Lung (tissue), 12 donors: ENCODE results near the gene EDC4. TPM values are rescaled to one million over a fixed set of nuclear protein-coding genes. Genes with fewer than 3 reads are reported as not detected.

Source experiments
- ATAC-seq: fragments of 200-7000 bp; cut with Tn5 transposase; one replicate; pipeline ENCODE4 v1.9.1; 2020; ENCODE audit warnings: moderate number of reproducible peaks; ENCODE audit not compliant: insufficient read depth, low FRiP score
- DNase-seq, 3 donors: peaks; one replicate each; pipeline ENCODE4 v3.0.0-alpha.2; 2013 to 2017
- H3K27ac ChIP-seq, 2 donors: one replicate each; pipeline ENCODE4 v1.5.1; 2013; ENCODE audit warnings: mild to moderate bottlenecking in 2 of 2, moderate library complexity in 2 of 2, control low read depth in 1 of 2, inconsistent platforms in 1 of 2, low read depth in 1 of 2, low read length in 1 of 2
- H3K27me3 ChIP-seq, 3 donors: one replicate each; pipeline ENCODE4 v1.5.1; 2013; ENCODE audit warnings: low read length in 2 of 3; ENCODE audit not compliant: control insufficient read depth in 3 of 3, insufficient read depth in 3 of 3
- H3K36me3 ChIP-seq, 4 donors: one replicate each; pipeline ENCODE4 v1.5.1; 2013; ENCODE audit warnings: low read length in 4 of 4, mild to moderate bottlenecking in 1 of 4, moderate library complexity in 1 of 4; ENCODE audit not compliant: control insufficient read depth in 4 of 4, insufficient read depth in 4 of 4
- H3K4me1 ChIP-seq, 5 donors: one replicate each; pipeline ENCODE4 v1.5.1; 2013; ENCODE audit warnings: low read length in 5 of 5, mild to moderate bottlenecking in 2 of 5, moderate library complexity in 1 of 5; ENCODE audit not compliant: control insufficient read depth in 5 of 5, insufficient read depth in 5 of 5
- H3K4me3 ChIP-seq: one replicate; pipeline ENCODE4 v1.5.1; 2013; ENCODE audit warnings: mild to moderate bottlenecking, control low read depth, moderate library complexity
- H3K9ac ChIP-seq, 2 donors: one replicate each; pipeline ENCODE4 v1.5.1; 2013; ENCODE audit warnings: low read length in 2 of 2, control low read depth in 1 of 2; ENCODE audit not compliant: insufficient read depth in 1 of 2
- H3K9me3 ChIP-seq, 4 donors: one replicate each; pipeline ENCODE4 v1.5.1; 2013; ENCODE audit warnings: low read length in 3 of 4, mild to moderate bottlenecking in 1 of 4, moderate library complexity in 1 of 4; ENCODE audit not compliant: control insufficient read depth in 4 of 4, insufficient read depth in 3 of 4
- WGBS, 2 donors: extraction: QIAGEN DNeasy Blood & Tissue Kit; methylation state at CpG; one replicate each; pipeline ENCODE4 v1.1.7; 2013; 5-methylcytosine and 5-hydroxymethylcytosine counted together
- polyA plus RNA-seq, 2 donors: library from polyadenylated mRNA; stranded (reverse); fragments of 200-250 nt; gene quantifications; one replicate each; pipeline ENCODE4 v1.2.1, GENCODE V29; 2013
- total RNA-seq, 2 donors: library from RNA; depleted of rRNA in 1 of 2; stranded (reverse); fragments of >200 nt in 1 of 2; gene quantifications; one replicate each; pipeline ENCODE4 v1.2.1, GENCODE V29; 2014 to 2021
- TF ChIP-seq, protein P1 (sequence below): IDR thresholded peaks from 2 replicates; pipeline ENCODE4 v1.5.1; 2012; ENCODE audit warnings: mild to moderate bottlenecking; ENCODE audit errors: control extremely low read depth, extremely low read depth
- donor health status: control.
- donor health status: control.
- donor health status: Bipolar disorder and iron deficiency.
- donor health status: healthy.
- donor health status: DM: yes; HTN: yes; CAD: no.

Gene EDC4
- total and polyA plus RNA-seq, 4 donors = 33.5 to 60.5 (median 39.5) TPM

DNA sequence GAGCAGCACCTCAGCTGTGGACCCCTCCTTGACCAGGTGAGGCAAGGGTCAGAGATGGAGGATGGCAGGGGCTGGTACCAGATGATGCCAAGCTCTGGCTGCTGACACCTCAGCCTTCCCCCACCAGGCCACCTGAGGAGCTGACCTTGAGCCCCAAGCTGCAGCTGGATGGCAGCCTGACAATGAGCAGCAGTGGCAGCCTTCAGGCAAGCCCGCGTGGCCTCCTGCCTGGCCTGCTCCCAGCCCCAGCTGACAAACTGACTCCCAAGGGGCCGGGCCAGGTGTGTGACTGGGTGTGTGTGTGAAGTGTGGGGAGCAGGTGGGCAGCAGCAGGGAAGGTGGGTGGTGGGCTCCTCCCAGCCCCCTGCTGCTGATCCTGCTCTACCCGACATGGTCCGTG is 7.1 kb downstream of the EDC4 start:
- H3K36me3 ChIP-seq = peaks cover 10 to 82% (median 60%) of the 10 kb centered on the region in 4 donors
- ATAC-seq = no peak
- DNase-seq = no peak
- H3K9ac ChIP-seq = no peak overlapping the region
- no peaks in the 10 kb centered on the region for H3K27me3 ChIP-seq
- TF ChIP-seq, protein P1, sequence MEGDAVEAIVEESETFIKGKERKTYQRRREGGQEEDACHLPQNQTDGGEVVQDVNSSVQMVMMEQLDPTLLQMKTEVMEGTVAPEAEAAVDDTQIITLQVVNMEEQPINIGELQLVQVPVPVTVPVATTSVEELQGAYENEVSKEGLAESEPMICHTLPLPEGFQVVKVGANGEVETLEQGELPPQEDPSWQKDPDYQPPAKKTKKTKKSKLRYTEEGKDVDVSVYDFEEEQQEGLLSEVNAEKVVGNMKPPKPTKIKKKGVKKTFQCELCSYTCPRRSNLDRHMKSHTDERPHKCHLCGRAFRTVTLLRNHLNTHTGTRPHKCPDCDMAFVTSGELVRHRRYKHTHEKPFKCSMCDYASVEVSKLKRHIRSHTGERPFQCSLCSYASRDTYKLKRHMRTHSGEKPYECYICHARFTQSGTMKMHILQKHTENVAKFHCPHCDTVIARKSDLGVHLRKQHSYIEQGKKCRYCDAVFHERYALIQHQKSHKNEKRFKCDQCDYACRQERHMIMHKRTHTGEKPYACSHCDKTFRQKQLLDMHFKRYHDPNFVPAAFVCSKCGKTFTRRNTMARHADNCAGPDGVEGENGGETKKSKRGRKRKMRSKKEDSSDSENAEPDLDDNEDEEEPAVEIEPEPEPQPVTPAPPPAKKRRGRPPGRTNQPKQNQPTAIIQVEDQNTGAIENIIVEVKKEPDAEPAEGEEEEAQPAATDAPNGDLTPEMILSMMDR = no peak
- H3K9me3 ChIP-seq = no peaks in the 10 kb centered on the region
- peaks cover 0 to 8% (median 3%) of the 10 kb centered on the region in 5 donors for H3K4me1 ChIP-seq
- no peak overlapping the region for H3K27ac ChIP-seq
- no peak overlapping the region for H3K4me3 ChIP-seq
- 91 to 94% methylated on average over 5 of the region's 5 CpGs for WGBS, 2 donors

DNA sequence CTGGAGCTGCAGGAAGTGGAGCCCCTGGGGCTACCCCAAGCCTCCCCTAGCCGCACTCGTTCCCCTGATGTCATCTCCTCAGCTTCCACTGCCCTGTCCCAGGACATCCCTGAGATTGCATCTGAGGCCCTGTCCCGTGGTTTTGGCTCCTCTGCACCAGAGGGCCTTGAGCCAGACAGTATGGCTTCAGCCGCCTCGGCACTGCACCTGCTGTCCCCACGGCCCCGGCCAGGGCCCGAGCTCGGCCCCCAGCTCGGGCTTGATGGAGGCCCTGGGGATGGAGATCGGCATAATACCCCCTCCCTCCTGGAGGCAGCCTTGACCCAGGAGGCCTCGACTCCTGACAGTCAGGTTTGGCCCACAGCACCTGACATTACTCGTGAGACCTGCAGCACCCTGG is 7.7 kb downstream of the EDC4 start:
- TF ChIP-seq, protein P1 = no peak

DNA sequence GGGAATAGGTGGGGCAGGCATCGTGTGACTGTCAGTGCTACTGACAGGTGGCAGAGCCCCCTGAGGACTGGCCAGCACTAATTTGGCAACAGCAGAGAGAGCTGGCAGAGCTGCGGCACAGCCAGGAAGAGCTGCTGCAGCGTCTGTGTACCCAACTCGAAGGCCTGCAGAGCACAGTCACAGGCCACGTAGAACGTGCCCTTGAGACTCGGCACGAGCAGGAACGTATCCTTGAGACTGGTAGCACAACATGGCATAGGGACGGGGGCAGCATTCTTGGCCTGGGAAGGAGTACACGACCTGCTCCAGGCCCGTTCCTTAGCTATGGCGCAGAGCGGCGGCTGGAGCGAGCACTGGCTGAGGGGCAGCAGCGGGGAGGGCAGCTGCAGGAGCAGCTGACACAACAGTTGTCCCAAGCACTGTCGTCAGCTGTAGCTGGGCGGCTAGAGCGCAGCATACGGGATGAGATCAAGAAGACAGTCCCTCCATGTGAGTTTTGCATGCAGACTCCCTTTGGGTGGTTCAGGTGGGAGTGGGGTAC is 8.8 kb downstream of the EDC4 start:
- Histone ChIP-seq H3K4me1 (peaks cover 0 to 11% (median 3%) of the 10 kb centered on the region in 5 donors), H3K27ac (peak overlapping the region in 1 of 2 donors; percentile 63), H3K9me3 (no peaks in the 10 kb centered on the region), H3K4me3 (no peak overlapping the region), H3K36me3 (peaks cover 10 to 79% (median 59%) of the 10 kb centered on the region in 4 donors), H3K9ac (no peak overlapping the region), H3K27me3 (no peaks in the 10 kb centered on the region)
- ATAC-seq (no peak), DNase-seq (no peak)
- TF ChIP-seq, protein P1 = no peak
- 93 to 94% methylated on average over 21 of the region's 21 CpGs for WGBS, 2 donors

More for the DNA sequence above, 7.7 kb downstream of the EDC4 start:
- Histone ChIP-seq H3K27me3 (no peaks in the 10 kb centered on the region), H3K4me3 (no peak overlapping the region), H3K36me3 (peaks cover 10 to 81% (median 59%) of the 10 kb centered on the region in 4 donors), H3K4me1 (peaks cover 0 to 11% (median 3%) of the 10 kb centered on the region in 5 donors), H3K9ac (no peak overlapping the region), H3K9me3 (no peaks in the 10 kb centered on the region), H3K27ac (no peak overlapping the region)
- DNase-seq (no peak), ATAC-seq (no peak)
- 94 to 96% methylated on average over 13 of the region's 13 CpGs for WGBS, 2 donors
